HG02759 (cell line): ENCODE results near the gene ARHGAP25.

Experiments used
- ATAC-seq: cut with Tn5 transposase; IDR thresholded peaks from one replicate; pipeline ENCODE4 v1.9.1; 2021; ENCODE audit warnings: mild to moderate bottlenecking, moderate library complexity; ENCODE audit not compliant: unreplicated experiment

ARHGAP25 gene

GRCh38 chr2:68742626-68743415, 8.2 kb downstream of the ARHGAP25 start:
- peak; percentile 35 for ATAC-seq

- ATAC-seq, result no peak
Measured at GRCh38 chr2:68743531-68743930, 8.9 kb downstream of the ARHGAP25 start.

- ATAC-seq, result no peak
Measured at GRCh38 chr2:68744366-68744912, 9.8 kb downstream of the ARHGAP25 start.

- no peak for ATAC-seq
Measured at GRCh38 chr2:68745006-68745405, 10.4 kb downstream of the ARHGAP25 start.

GRCh38 chr2:68746408-68746807, 11.8 kb downstream of the ARHGAP25 start:
- no peak for ATAC-seq

- no peak for ATAC-seq
Measured at GRCh38 chr2:68747413-68747812, 12.8 kb downstream of the ARHGAP25 start.

- no peak for ATAC-seq
Measured at GRCh38 chr2:68747900-68748299, 13.3 kb downstream of the ARHGAP25 start.

- no peak for ATAC-seq
Measured at GRCh38 chr2:68748568-68748967, 14.0 kb downstream of the ARHGAP25 start.

- no peak for ATAC-seq
Measured at GRCh38 chr2:68749345-68749744, 14.7 kb downstream of the ARHGAP25 start.

- no peak for ATAC-seq
Measured at GRCh38 chr2:68750592-68751396, 16.2 kb downstream of the ARHGAP25 start.

- ATAC-seq, result peak; percentile 89
Measured at GRCh38 chr2:68751397-68752339, 17.1 kb downstream of the ARHGAP25 start.

- ATAC-seq, result no peak
Measured at GRCh38 chr2:68753318-68753717, 18.7 kb downstream of the ARHGAP25 start.

- ATAC-seq, result no peak
Measured at GRCh38 chr2:68755071-68755470, 20.5 kb downstream of the ARHGAP25 start.

GRCh38 chr2:68756178-68756577, 21.6 kb downstream of the ARHGAP25 start:
- ATAC-seq, result no peak

- no peak for ATAC-seq
Measured at GRCh38 chr2:68757081-68757480, 22.5 kb downstream of the ARHGAP25 start.

- no peak for ATAC-seq
Measured at GRCh38 chr2:68762100-68762499, 27.5 kb downstream of the ARHGAP25 start.

- ATAC-seq, result peak; percentile 64
Measured at GRCh38 chr2:68762665-68763064, 28.1 kb downstream of the ARHGAP25 start.

- ATAC-seq, result no peak
Measured at GRCh38 chr2:68764041-68764805, 29.6 kb downstream of the ARHGAP25 start.

GRCh38 chr2:68764806-68765311, 30.2 kb downstream of the ARHGAP25 start:
- no peak for ATAC-seq
